Measurements from ENCODE around the gene C5orf15.

The C5orf15 gene

GRCh38 chr5:133968204-133968980 lies at the start of gene C5orf15:
Gene C5orf15 (minus strand): TSS chr5:133968625. CDS start chr5:133968584, 41 bp downstream.
- peak; percentile 98 for DNase-seq

DNA sequence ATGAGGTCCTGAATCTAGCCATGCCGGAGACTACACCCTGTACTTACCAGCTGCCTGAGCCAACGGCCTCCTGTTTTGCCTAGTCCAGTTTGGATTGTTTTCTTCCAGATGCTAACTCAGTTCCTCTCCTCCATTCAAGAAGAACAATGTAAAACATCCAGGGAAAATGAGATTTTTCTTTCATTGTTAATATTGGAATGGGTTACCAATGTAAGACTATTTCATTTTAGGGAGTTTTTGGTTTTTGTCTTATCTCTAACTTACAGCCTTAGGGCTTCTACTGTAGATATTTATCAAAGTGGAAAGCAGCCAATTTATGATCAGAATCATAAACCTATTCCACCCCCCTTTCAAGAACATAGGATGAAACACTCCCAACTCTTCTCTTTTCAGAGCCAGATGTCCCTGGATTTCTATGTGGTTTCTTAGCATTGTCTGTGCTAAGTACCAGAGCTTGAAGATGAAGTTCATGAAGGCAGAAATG lies 39.9 kb upstream of the C5orf15 start:
- DNase-seq: no peak

DNA sequence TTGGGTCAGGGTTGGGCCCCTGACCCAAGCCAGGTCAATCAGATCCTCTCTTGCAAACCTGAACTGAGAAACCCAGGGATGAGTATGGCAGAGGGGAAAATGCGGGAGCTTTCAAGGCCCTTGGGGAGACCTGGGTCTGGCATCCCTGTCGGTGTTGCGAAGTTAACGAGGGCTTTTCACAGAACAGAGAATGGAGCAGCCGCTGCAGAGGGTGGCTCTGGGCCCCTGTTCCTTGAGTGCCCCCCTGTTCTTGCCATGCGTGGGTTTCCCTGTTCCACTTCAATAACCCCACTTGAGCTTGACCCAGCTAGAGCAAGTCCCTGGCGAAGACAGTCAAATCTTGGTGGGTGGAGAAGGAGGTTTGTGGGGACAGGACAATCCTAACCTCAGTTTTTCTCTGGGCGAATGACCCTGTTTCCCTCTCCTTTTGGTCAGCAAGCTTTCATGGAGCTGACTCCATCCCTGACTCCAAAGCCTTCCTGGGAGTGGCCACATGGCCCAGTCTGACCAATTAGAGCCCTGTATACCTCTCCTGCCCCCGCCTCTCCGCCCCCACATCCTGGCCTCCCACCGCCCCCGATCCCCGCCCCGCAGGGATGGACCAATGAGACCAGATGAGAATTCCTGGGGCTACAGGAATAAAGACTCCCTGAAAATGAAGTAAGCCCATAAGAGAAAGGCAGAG lies 39.3 kb upstream of the C5orf15 start:
- no peak for DNase-seq

GRCh38 chr5:134006115-134006514 lies 37.7 kb upstream of the C5orf15 start:
- DNase-seq: no peak

DNA sequence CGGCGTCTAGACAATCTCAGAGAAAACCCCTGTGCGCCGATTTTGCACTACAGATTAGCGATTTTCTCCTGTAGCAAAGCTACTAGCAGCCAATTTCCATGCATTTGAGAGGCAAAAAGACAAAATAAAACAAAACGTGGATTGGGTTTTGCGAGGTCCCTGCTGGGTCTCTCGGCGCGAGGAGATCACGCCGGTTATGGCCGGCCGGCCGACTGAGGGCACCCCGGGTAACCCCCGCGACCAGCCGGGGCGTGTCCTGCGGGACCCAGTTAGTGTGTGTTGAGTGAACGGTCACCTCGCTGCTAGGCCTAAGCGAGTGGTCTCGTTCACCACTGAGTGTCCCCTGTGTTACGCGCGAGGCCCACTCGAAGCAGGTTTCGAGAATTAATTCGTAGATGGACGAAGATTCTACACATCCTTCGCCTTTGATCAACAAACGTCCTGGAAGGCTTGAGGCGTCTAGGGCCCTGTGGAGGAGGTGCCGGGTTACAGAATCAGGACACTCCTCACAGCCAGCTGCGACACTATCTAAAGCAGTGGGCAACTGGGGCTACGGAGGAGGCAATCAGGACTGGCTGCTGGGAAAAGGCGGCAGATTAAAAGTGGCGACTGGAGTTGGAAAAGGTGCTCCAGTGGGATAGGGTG lies 37.1 kb upstream of the C5orf15 start:
- no peak for DNase-seq

GRCh38 chr5:134004626-134005416 lies 36.4 kb upstream of the C5orf15 start, which contains the start of gene VDAC1:
Gene VDAC1 (minus strand): TSS chr5:134004975. CDS start chr5:133993012, 11,963 bp downstream.
- DNase-seq: peak; percentile 76

DNA sequence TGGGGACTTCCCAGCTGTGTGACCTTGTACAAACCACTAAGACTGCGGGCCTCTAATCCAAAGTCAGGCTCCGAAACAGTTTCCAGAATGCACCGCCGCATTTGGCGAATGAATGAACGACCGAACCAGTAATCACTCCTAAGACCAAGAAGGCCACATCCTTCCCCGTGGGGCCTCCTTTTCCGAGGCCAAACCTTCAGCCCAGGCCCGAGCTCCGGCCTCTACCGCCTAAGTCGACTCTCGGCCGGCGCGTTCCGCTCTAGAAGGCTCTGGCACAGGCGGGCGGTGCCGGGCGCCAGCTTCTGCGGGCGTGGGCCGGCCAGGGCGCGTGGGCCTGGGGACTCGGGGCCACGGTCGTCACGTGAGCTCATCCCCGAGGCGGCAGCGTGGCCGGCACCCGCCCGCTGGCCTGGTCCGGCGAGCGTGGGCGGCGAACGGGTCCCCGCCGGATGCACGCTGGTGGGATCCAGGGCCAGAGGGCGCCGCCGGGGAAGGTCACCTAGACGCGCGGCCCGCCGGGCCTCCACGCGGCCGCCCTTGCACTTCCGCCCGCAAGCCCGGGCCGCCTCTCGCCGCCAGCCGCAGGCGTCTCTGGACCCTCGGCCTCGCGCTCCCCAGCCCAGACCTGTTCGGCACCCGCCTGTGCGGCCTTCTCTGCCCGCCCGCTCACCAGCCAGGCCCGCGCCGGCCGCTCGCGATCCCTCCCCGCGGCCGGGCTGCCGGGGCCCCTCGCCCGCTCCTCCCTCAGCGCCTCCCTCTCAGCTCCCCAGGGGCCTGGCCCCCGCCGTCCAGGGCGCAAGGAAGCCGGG lies 35.6 kb upstream of the C5orf15 start:
- peak; percentile 60 for DNase-seq

DNA sequence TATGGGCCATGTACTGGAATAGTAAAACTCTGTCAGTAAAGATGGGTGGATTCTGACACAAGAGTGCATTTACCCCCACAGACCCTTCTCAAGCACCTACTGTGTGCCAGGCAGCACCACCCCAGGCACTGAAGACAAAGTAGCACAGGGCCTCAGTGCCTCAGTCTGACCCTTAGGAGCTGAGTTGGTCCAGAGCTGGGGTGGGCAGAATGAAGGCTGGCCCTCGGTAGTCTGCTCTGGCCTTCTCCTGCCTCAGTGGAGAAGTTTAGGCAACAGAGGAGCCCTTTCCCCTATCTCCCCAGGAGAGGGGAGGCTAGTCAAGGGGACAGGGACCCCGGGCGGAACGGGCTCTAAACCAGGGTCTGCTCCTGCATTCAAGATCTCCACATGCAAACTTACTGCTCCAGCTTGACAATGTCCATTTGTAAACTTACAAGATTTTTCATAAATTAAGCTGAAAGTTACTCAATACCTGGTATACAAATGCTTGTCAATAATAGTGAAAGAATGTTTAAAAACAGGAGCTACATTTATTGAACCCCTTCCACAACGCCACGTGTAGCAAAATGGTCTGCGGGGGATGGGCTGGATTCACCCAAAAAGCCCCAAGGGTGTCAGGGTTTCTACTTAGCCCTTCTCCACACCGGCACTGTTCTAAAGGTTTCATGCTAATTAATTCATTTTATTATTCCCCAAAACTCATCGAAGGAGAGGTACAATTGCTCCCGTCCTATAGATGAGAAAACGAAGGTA lies 34.8 kb upstream of the C5orf15 start:
- DNase-seq: peak; percentile 53

- no peak for DNase-seq
Measured at GRCh38 chr5:134001938-134002731, 33.7 kb upstream of the C5orf15 start.

GRCh38 chr5:134000696-134001453 lies 32.5 kb upstream of the C5orf15 start:
- no peak for DNase-seq

DNA sequence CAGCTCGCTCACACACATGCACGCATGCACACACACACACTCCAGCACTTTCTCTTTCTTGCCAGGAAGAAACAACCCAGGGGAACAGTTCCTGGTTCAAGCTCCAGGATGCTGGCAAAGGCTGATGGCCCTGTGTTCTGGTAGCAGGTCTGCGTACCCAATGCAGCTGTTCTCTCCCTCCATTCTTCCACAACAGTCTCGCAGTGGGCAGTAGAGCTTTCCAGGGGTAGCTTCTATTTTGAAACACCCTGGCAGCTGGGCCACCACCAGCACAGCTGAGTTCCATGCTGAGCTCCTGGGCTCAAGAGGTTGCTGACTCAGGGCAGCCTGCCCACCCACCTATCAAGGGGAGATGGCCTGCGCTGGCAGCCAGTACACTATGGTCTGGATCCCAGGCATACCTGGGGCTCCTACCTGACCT lies 31.7 kb upstream of the C5orf15 start:
- no peak for DNase-seq

DNA sequence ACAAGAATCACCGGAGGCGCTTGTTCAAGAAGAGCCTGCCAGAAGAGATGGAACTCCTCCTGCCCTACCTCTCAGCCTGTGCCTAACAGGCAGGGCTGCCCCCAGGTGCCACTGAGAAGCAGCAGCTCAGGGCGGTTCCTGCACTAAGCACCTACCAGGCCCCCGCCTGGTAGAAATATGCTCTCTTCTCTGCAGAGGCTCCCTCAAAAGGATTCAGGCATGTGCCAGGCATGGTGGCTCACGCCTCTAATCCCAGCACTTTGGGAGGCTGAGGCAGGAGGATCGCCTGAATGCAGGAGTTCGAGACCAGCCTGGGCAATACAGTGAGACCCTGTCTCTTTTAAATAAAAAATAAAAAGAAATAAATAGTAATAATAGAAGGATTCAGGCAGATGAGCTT lies 30.4 kb upstream of the C5orf15 start:
- no peak for DNase-seq

GRCh38 chr5:133998042-133998441 lies 29.6 kb upstream of the C5orf15 start:
- DNase-seq: no peak

DNA sequence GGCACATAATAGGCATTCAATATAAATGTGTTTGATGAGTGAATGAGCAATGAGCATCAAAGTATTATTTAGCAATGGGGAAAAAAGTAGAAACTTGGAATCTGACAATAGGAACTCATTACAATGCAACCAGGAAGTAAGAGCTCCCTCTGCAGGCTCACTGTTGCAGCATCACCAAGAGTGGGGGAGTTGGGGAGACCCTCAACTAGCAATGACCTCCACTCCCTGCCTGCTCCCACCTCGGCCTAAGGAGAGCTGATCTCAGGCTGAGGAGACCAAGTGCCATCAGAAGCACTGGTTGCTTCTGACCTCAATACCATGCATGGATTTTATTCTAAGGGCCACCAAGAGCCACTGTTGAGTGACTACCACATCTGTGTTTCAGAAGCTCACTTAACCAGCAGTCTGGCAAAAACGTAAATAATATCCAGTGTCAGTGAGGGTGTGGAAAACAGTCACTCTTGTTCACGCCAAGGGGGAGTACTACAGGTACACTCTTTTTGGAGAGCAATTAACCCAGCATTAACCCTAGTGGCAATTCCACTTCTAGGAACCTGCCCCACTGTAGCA lies 28.3 kb upstream of the C5orf15 start:
- peak; percentile 22 for DNase-seq

DNA sequence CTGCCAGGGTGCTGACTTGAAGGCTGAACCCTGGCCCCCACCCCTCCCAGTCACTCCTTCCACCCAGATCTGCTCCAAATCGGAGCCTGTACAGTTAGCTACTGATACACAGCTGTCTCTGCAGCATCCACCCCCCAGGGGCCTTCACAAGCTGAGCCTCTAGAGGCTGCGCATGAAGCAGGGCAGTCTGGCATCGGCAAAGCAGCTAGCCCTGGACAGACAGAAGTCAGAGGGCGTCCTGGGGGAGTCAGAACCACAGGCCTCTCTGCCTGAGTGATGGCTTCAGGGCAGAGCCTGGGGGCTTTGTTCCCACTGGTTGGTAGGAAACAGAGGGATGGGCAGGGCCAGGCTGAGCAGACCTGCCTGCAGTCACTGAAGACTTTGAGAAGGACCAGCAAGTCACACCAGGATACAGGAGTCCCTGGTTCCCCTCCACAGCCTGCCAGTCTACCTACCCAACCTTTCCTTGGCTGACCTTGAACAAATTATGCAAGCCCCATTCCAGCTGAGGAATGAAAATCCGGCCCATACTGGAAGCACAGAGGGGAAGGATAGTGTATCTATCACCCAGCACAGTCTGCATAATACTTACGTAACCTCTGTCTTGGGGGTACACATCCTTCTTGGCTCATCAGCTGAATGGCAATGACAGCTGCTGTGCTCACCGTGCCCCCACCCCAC lies 27.6 kb upstream of the C5orf15 start:
- no peak for DNase-seq

DNA sequence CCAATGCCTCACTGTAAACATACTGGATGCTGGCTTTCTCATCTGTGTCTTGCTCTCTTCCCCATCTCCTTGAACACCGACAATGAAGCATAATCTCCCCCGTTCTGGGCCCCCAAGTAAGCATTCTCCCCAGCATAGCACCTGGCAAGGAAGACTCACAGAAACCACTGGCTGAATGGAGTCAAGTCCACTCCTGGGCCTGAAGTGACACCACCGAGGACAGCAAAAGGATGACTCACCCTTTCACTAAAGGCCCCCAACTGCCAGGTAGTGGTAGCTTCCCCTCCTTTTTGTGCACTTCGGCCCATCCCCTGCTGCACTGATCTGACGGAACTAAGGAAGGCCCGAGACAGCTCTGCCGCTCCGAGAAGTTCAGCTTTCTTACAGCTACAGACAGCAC lies 26.9 kb upstream of the C5orf15 start:
- no peak for DNase-seq

DNA sequence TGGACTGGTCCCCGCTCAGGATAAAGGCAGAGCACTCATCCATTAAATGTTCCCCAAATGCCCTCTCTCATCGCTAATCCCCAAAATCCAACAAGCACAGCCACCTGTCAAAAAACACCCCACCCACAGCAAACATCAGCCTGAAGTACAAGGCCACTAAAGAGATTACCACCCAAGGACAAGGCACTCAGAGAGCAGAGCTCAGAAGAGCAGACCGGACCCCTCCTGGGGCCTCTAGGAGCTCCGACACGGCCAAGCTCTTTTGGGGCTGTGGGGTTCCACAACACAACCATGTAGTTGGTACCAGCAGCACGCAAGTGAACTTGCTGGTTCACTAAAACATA lies 26.5 kb upstream of the C5orf15 start:
- no peak for DNase-seq

- no peak for DNase-seq
Measured at GRCh38 chr5:133994297-133994989, 26.0 kb upstream of the C5orf15 start.

All from hematopoietic multipotent progenitor cell treated with erythropoietin and hydrocortisone succinate and interleukin-3 and kit ligand, for 8 days (in vitro differentiated cells).